ENCODE measurements around the gene CATSPERE. TPM values are rescaled to one million over a fixed set of nuclear protein-coding genes. Genes with fewer than 3 reads are reported as not detected.
"Not testable (repeated sequence)": the region's sequence is repeated elsewhere in the genome, so short reads cannot be mapped to it uniquely, and the experiment has no call there.

The CATSPERE gene
- total RNA-seq, 1 experiment from 2014 or later, result under 0.01 TPM

- DNase-seq (ENCODE audit: low read depth), result peak; percentile 5
These were observed 84.4 kb downstream of the CATSPERE start for GRCh38 chr1:244545511-244545910.

- no peak for DNase-seq (ENCODE audit: low read depth)
These were observed 87.6 kb downstream of the CATSPERE start for GRCh38 chr1:244548558-244549115.

GRCh38 chr1:244552336-244552735 is 91.3 kb downstream of the CATSPERE start:
- peak; percentile 33 for DNase-seq (ENCODE audit: low read depth)

GRCh38 chr1:244556263-244556662 is 95.2 kb downstream of the CATSPERE start:
- no peak for DNase-seq (ENCODE audit: low read depth)

- no peak for DNase-seq (ENCODE audit: low read depth)
These were observed 96.5 kb downstream of the CATSPERE start for GRCh38 chr1:244557565-244557964.

- DNase-seq (ENCODE audit: low read depth), result no peak
These were observed 98.5 kb downstream of the CATSPERE start for GRCh38 chr1:244559561-244559960.

GRCh38 chr1:244562877-244563276 is 101.8 kb downstream of the CATSPERE start:
- DNase-seq (ENCODE audit: low read depth), result not testable (repeated sequence)

GRCh38 chr1:244573768-244574167 is 112.7 kb downstream of the CATSPERE start:
- no peak for DNase-seq (ENCODE audit: low read depth)

GRCh38 chr1:244576259-244576892 is 115.3 kb downstream of the CATSPERE start:
- DNase-seq (ENCODE audit: low read depth), result no peak

GRCh38 chr1:244578205-244578604 is 117.1 kb downstream of the CATSPERE start:
- DNase-seq (ENCODE audit: low read depth), result not testable (repeated sequence)

- no peak for DNase-seq (ENCODE audit: low read depth)
These were observed 122.4 kb downstream of the CATSPERE start for GRCh38 chr1:244583358-244583982.

GRCh38 chr1:244585867-244586266 is 124.8 kb downstream of the CATSPERE start:
- no peak for DNase-seq (ENCODE audit: low read depth)

GRCh38 chr1:244590670-244591069 is 129.6 kb downstream of the CATSPERE start:
- DNase-seq (ENCODE audit: low read depth), result no peak

GRCh38 chr1:244598611-244599010 is 137.5 kb downstream of the CATSPERE start:
- DNase-seq (ENCODE audit: low read depth), result no peak

GRCh38 chr1:244599937-244600350 is 138.9 kb downstream of the CATSPERE start:
- DNase-seq (ENCODE audit: low read depth), result peak; percentile 80

GRCh38 chr1:244601336-244601735 is 140.3 kb downstream of the CATSPERE start:
- DNase-seq (ENCODE audit: low read depth), result no peak

GRCh38 chr1:244603498-244603897 is 142.4 kb downstream of the CATSPERE start:
- peak; percentile 29 for DNase-seq (ENCODE audit: low read depth)

GRCh38 chr1:244605835-244606370 is 144.8 kb downstream of the CATSPERE start:
- no peak for DNase-seq (ENCODE audit: low read depth)

- DNase-seq (ENCODE audit: low read depth), result no peak
These were observed 153.2 kb downstream of the CATSPERE start for GRCh38 chr1:244614113-244614836.

GRCh38 chr1:244614879-244615278 is 153.8 kb downstream of the CATSPERE start:
- DNase-seq (ENCODE audit: low read depth), result no peak

GRCh38 chr1:244615301-244615700 is 154.2 kb downstream of the CATSPERE start:
- no peak for DNase-seq (ENCODE audit: low read depth)

- no peak for DNase-seq (ENCODE audit: low read depth)
These were observed 165.6 kb downstream of the CATSPERE start for GRCh38 chr1:244626709-244627108.

Measured in RPMI7951 (cell line).